SU-DHL-6 (cell line): ENCODE data around the gene PGLYRP3.

Experiments used
- H2AFZ ChIP-seq: fragments of 200-600 bp; sonication (generic); 2 replicates; pipeline ENCODE4 v1.6.1; 2014; ENCODE audit warnings: low read depth, mild to moderate bottlenecking, moderate library complexity, mixed read lengths, antibody characterized with exemption, low read length; ENCODE audit not compliant: severe bottlenecking
- H3F3A ChIP-seq: fragments of 200-600 bp; shearing (Covaris generic); 2 replicates; pipeline ENCODE4 v1.6.0; 2016; ENCODE audit warnings: antibody characterized with exemption, mild to moderate bottlenecking; ENCODE audit not compliant: insufficient read depth
- H3K27ac ChIP-seq: fragments of 200-600 bp; sonication (generic); 2 replicates; pipeline ENCODE4 v1.5.1; 2016; ENCODE audit warnings: low read depth, mild to moderate bottlenecking, low read length, moderate library complexity, mixed read lengths
- H3K27me3 ChIP-seq: fragments of 200-600 bp; sonication (generic), shearing (Covaris generic); 2 replicates; pipeline ENCODE4 v1.6.0; 2014; ENCODE audit warnings: mild to moderate bottlenecking, low read length
- H3K36me3 ChIP-seq: fragments of 200-600 bp; sonication (generic); 2 replicates; pipeline ENCODE4 v1.6.1; 2014; ENCODE audit warnings: mild to moderate bottlenecking, low read length, mixed read lengths
- H3K4me2 ChIP-seq: fragments of 300-600, 200-600 bp; shearing (Covaris generic), sonication (generic); 2 replicates; pipeline ENCODE4 v1.6.0; 2014; ENCODE audit warnings: low read length, low read depth, mild to moderate bottlenecking; ENCODE audit not compliant: poor library complexity, severe bottlenecking
- H3K4me3 ChIP-seq: fragments of 200-600 bp; sonication (generic); 2 replicates; pipeline ENCODE4 v1.5.1; 2014; ENCODE audit warnings: antibody characterized with exemption, low read length, mild to moderate bottlenecking, mixed read lengths; ENCODE audit not compliant: insufficient read depth, poor library complexity, severe bottlenecking
- H3K79me2 ChIP-seq: fragments of 200-600 bp; sonication (generic); 2 replicates; pipeline ENCODE4 v1.6.1; 2014; ENCODE audit warnings: mild to moderate bottlenecking, low read length, moderate library complexity; ENCODE audit not compliant: insufficient read depth
- H3K9ac ChIP-seq: fragments of 200-600 bp; sonication (generic); 2 replicates; pipeline ENCODE4 v1.7.0; 2014; ENCODE audit warnings: mild to moderate bottlenecking, low read length
- H3K9me2 ChIP-seq: fragments of 200-600 bp; sonication (generic); replicated peaks from 2 replicates; pipeline ENCODE4 v1.6.1; 2014; ENCODE audit warnings: low read length; ENCODE audit not compliant: insufficient read depth
- H3K9me3 ChIP-seq: fragments of 200-600 bp; sonication (generic); 2 replicates; pipeline ENCODE4 v1.6.1; 2014; ENCODE audit warnings: low read length, mixed read lengths; ENCODE audit not compliant: insufficient read depth
- H4K20me1 ChIP-seq: fragments of 200-600 bp; sonication (generic); 2 replicates; pipeline ENCODE4 v1.6.1; 2014; ENCODE audit warnings: low read depth, mild to moderate bottlenecking, antibody characterized with exemption, low read length, moderate library complexity, mixed read lengths
- CTCF ChIP-seq: fragments of 200-600 bp; sonication (generic); IDR thresholded peaks from one replicate; pipeline ENCODE4 v1.5.1; 2017; ENCODE audit warnings: antibody characterized with exemption, mild to moderate bottlenecking, low read length, moderate library complexity; ENCODE audit not compliant: insufficient read depth, poor library complexity, severe bottlenecking
- EZH2phosphoT487 ChIP-seq: fragments of 200-600 bp; sonication (generic), shearing (Covaris generic); conservative IDR thresholded peaks from 2 replicates; pipeline ENCODE4 v1.6.1; 2018; ENCODE audit warnings: mild to moderate bottlenecking, antibody characterized with exemption, low read length, moderate library complexity, mixed read lengths

Gene PGLYRP3

GRCh38 chr1:153253693-153254092 is 59.1 kb downstream of the PGLYRP3 start:
- Histone ChIP-seq H3K9me3 (no peaks in the 10 kb centered on the region), H3K79me2 (no peaks in the 10 kb centered on the region), H3K36me3 (no peaks in the 10 kb centered on the region), H3K9me2 (no peaks in the 10 kb centered on the region), H2AFZ (no peak overlapping the region), H3K9ac (no peak overlapping the region), H3F3A (no peaks in the 10 kb centered on the region), H3K27ac (no peak overlapping the region), H3K27me3 (no peaks in the 10 kb centered on the region), H3K4me2 (no peak overlapping the region), H3K4me3 (no peak overlapping the region), H4K20me1 (no peaks in the 10 kb centered on the region)
- TF ChIP-seq CTCF: no peak
- no peak for TF ChIP-seq EZH2phosphoT487

- Histone ChIP-seq H3K9ac (no peak overlapping the region), H2AFZ (no peak overlapping the region), H3K36me3 (no peaks in the 10 kb centered on the region), H4K20me1 (no peaks in the 10 kb centered on the region), H3K9me3 (no peaks in the 10 kb centered on the region), H3K79me2 (no peaks in the 10 kb centered on the region), H3K4me3 (no peak overlapping the region), H3K4me2 (no peak overlapping the region), H3K27ac (no peak overlapping the region), H3F3A (no peaks in the 10 kb centered on the region), H3K9me2 (no peaks in the 10 kb centered on the region), H3K27me3 (no peaks in the 10 kb centered on the region)
- TF ChIP-seq CTCF: no peak
- TF ChIP-seq EZH2phosphoT487: no peak
Measured at GRCh38 chr1:153253076-153253475, 59.7 kb downstream of the PGLYRP3 start.

GRCh38 chr1:153251988-153252387 is 60.8 kb downstream of the PGLYRP3 start:
- Histone ChIP-seq H3K36me3 (no peaks in the 10 kb centered on the region), H2AFZ (no peak overlapping the region)

More at GRCh38 chr1:153251988-153252387, 60.8 kb downstream of the PGLYRP3 start:
- no peak for TF ChIP-seq CTCF
- no peaks in the 10 kb centered on the region for H4K20me1 ChIP-seq
- no peaks in the 10 kb centered on the region for H3F3A ChIP-seq
- H3K9ac ChIP-seq: no peak overlapping the region
- H3K9me2 ChIP-seq: no peaks in the 10 kb centered on the region
- H3K79me2 ChIP-seq: no peaks in the 10 kb centered on the region
- H3K4me2 ChIP-seq: no peak overlapping the region
- H3K9me3 ChIP-seq: no peaks in the 10 kb centered on the region
- no peak overlapping the region for H3K27ac ChIP-seq
- H3K27me3 ChIP-seq: no peaks in the 10 kb centered on the region
- H3K4me3 ChIP-seq: no peak overlapping the region
